CD4-positive, alpha-beta T cell treated with Interferon alpha-2 for 1 hour (primary cell): ENCODE measurements around the gene NAB2.
A peak's percentile ranks its signal among the peaks of the same experiment; 100 is the strongest.
"Not testable (repeated sequence)": the region's sequence is repeated elsewhere in the genome, so short reads cannot be mapped to it uniquely, and the experiment has no call there.

ENCODE experiments used
- DNase-seq, 2 donors: peaks; one replicate each; pipeline ENCODE4 v3.0.0-alpha.2; 2020 to 2022

NAB2 gene

GRCh38 chr12:57112492-57113294 lies 23.8 kb downstream of the NAB2 start:
- DNase-seq: no peak

- DNase-seq: no peak
Observed at GRCh38 chr12:57116580-57117281, 27.8 kb downstream of the NAB2 start.

- peak in 1 of 2 donors; percentile 27 for DNase-seq
Observed at GRCh38 chr12:57118711-57119271, 29.9 kb downstream of the NAB2 start.

GRCh38 chr12:57119294-57120085 lies 30.6 kb downstream of the NAB2 start:
- no peak for DNase-seq

GRCh38 chr12:57120718-57121117 lies 31.8 kb downstream of the NAB2 start:
- not testable (repeated sequence) for DNase-seq

GRCh38 chr12:57123813-57124212 lies 34.9 kb downstream of the NAB2 start:
- DNase-seq: no peak

GRCh38 chr12:57124261-57124877 lies 35.5 kb downstream of the NAB2 start:
- DNase-seq: peak; percentile 75 to 85

GRCh38 chr12:57126061-57126460 lies 37.1 kb downstream of the NAB2 start:
- no peak for DNase-seq

GRCh38 chr12:57126561-57126960 lies 37.6 kb downstream of the NAB2 start:
- DNase-seq: no peak

- peak; percentile 45 to 59 for DNase-seq
Observed at GRCh38 chr12:57127101-57127725, 38.3 kb downstream of the NAB2 start.

GRCh38 chr12:57127726-57128518 lies 39.0 kb downstream of the NAB2 start, which contains the start of gene LRP1:
TSS of gene LRP1 (plus strand) at chr12:57128483. CDS start at chr12:57128965, 482 bp downstream.
- peak; percentile 76 to 84 for DNase-seq

GRCh38 chr12:57128519-57129247 lies 39.8 kb downstream of the NAB2 start:
- DNase-seq: no peak

- no peak for DNase-seq
Observed at GRCh38 chr12:57129321-57129842, 40.5 kb downstream of the NAB2 start.

- no peak for DNase-seq
Observed at GRCh38 chr12:57129889-57130288, 41.0 kb downstream of the NAB2 start.

GRCh38 chr12:57130941-57131340 lies 42.0 kb downstream of the NAB2 start:
- no peak for DNase-seq

- DNase-seq: no peak
Observed at GRCh38 chr12:57131896-57132744, 43.2 kb downstream of the NAB2 start.

GRCh38 chr12:57133013-57133569 lies 44.2 kb downstream of the NAB2 start:
- DNase-seq: no peak

- no peak for DNase-seq
Observed at GRCh38 chr12:57133916-57134315, 45.0 kb downstream of the NAB2 start.

- no peak for DNase-seq
Observed at GRCh38 chr12:57134949-57135348, 46.0 kb downstream of the NAB2 start.
